Hematopoietic multipotent progenitor cell treated with erythropoietin and hydrocortisone succinate and interleukin-3 and kit ligand, for 6 days (in vitro differentiated cells): Measurements from ENCODE around the gene ERRFI1.

Experiments
- DNase-seq: peaks from one replicate; pipeline ENCODE4 v3.0.0-alpha.2; 2015

Gene ERRFI1

GRCh38 chr1:8002329-8002910 lies 23.7 kb downstream of the ERRFI1 start:
- DNase-seq = no peak

DNA sequence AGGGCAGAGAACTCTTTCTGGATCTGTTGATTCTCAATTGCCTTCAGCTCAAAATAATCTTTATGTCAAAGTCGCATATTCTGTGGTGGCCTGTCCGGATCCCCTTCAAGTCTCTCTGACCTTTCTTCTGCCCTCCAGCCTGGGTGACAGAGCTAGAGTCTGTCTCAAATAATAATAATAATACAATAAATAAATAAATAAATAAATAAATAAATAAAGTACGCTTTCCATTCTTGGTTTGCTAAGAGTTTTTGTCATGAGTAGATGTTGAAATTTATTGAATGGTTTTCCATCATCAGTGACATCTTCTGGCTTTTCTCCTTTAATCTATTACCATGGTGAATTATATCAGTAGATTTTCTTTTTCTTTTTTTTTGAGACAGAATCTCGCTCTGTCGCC lies 30.7 kb downstream of the ERRFI1 start:
- no peak for DNase-seq

GRCh38 chr1:7994827-7995226 lies 31.3 kb downstream of the ERRFI1 start:
- DNase-seq = no peak

DNA sequence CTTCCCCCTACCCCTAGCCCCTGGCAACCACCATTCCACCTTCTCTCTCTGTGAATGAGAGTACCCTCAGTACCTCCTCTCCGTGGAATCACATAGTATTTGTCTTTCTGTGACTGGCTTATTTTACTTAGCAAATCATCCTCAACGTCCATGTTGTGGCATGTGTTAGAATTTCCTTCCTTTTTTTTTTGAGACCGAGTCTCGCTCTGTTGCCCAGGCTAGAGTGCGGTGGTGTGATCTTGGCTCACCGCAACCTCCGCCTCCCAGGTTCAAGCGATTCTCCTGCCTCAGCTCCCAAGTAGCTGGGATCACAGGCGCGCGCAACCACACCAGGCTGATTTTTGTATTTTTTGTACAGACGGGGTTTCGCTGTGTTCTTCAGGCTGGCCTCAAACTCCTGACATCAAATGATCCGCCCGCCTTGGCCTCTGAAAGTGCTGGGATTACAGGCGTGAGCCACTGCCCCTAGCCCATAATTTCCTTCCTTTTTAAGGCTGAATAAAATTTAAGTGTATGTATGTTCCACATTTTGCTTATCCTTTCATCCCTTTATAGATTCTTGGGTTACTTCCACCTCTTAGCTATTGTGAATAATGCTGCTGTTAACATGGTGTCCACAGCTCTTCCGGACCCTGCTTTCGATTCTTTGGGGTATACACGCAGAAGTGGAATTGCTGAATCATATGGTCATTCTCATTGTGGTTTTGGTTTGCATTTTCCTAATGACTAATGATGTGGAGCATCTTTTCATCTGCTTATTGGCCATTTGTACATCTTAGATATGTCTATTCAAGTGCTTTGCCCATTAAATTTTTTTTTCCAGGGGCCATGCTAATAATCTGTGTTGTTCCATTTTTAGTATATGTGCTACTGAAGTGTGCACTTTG lies 32.3 kb downstream of the ERRFI1 start:
- DNase-seq = no peak

DNA sequence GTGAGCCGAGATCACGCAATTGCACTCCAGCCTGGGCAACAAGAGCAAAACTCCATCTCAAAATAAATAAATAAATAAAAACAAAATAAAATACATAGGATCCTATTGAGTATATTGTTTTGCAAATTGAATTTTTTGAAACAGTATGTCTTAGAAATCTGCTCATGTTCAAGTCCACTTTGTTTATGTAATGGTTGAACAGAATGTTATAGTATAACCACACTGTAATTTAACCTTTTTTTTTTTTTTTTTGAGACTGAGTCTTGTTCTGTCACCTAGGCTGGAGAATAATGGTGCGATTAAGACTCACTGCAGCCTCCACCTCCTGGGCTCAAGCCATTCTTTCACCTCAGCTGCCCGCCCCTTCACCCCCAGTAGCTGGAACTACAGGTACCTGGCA lies 33.2 kb downstream of the ERRFI1 start:
- no peak for DNase-seq

DNA sequence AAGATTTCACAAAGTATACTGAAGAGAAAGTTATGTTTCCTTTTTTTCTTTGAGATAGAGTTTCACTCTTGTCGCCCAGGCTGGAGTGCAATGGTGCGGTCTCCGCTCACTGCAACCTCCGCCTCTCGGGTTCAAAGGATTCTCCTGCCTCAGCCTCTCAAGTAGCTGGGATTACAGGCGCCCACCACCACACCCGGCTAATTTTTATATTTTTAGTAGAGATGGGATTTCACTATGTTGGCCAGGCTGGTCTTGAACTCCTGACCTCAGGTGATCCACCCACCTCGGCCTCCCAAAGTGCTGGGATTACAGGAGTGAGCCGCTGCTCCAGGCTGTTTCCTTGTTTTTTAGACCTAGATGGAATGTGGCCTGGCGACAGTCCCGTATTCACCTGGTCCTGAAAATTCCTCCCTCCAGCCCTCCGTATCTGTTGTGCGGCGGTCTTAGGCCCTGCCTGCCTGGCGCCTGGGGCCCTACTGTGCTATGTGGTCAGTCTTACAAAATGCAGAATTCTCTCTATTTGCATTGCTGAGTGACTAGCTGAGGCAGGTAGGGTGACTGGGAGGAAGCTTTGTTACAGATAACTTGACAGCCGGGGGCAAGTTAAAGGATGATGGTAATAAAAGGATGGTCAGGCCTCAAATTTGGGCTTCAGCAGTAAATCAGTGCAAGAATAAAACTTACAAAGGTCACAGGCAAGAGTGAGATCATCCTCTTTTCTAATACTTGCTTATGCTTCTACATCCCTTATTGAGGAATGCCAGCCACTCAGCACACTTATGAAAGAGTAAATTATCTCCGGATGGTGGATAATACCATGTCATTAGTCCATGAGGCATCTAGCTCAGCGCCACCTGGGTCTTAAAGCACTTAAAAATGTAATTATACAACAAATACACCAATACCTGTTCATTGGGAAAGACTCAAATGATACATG lies 34.3 kb downstream of the ERRFI1 start:
- no peak for DNase-seq

DNA sequence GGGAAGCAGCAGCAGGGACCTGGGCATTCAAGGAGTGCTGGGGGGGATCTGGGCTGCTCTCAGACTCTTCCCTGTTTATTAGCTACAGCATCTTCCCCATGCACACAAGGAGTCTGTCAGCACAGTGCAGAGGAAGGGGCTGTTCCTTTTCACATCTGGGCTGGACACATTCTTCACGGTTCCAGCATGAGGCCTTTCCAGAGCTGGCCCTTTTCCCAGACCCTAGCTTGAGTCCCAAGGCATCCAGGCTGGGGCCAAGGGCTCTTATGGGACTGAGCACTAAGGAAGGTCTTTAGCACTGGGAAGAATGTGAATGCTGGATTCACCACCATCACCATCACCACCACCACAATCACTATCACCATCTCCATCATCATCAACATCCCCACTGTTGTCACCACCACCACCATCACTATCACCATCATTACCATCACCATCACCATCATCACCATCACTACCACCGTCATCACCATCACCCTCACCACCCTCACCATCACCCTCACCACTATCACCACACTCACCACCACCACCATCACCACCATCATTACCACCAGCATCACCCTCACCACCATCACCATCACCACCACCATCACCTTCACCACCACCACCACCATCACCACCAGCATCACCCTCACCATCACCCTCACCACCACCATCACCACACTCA lies 36.2 kb downstream of the ERRFI1 start:
- DNase-seq = no peak

DNA sequence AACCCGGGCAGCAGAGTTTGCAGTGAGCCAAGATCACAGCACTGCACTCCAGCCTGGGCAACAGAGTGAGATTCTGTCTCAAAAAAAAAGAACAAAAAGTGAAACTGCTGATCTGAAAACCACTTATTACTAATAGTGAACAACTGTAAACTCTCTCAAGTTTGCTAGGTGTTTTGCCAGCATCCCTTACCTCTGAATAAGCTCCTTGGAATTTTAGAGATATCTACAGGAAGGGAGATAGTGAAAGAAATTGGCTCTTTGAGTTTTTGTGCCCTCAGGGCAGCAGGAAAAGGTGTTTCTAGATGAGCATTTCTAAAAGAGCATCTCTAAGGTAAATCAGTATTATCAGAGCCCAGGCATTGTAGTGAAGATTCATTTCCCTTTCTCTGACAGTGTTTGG lies 37.5 kb downstream of the ERRFI1 start:
- DNase-seq = no peak

GRCh38 chr1:7987528-7987927 lies 38.6 kb downstream of the ERRFI1 start:
- DNase-seq = no peak

DNA sequence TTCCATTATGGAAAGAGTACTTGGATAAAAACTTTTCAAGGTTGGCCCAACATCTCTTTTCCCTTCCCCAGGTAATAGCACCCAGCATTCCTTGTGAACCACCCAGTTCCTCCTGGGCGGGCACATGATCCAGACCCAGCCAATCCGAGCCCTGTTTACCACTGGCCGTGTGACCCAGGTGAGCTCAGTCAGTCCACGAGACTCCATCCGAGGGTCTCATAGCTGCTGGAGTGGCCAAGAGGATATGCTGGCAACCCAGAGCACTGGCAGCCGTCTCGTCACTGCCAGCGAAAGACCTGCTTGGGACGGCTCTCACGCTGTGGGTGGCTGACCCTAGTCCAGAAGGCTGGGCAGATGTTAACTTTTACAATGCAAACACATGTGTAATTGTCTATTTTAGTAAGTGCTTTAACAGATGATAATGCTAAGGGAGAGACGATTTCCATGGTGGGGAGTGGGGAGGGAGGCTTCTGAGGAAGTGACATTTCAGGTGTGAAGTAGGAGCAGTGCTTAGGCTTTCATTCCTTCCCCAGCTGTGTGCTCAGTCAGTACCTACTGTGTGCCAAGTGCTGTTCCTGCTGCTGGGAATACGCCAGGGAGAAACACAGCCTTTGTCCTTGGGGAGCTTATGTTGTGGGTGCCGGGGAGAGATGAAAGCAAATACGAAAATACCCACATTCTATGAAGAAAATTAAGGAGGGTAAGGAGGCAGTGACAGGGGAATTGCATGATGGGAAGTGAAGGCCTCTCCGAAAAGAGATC lies 40.1 kb downstream of the ERRFI1 start:
- no peak for DNase-seq

- no peak for DNase-seq
Observed at GRCh38 chr1:7984811-7985210, 41.3 kb downstream of the ERRFI1 start.

GRCh38 chr1:7983086-7983778 lies 42.9 kb downstream of the ERRFI1 start:
- no peak for DNase-seq

DNA sequence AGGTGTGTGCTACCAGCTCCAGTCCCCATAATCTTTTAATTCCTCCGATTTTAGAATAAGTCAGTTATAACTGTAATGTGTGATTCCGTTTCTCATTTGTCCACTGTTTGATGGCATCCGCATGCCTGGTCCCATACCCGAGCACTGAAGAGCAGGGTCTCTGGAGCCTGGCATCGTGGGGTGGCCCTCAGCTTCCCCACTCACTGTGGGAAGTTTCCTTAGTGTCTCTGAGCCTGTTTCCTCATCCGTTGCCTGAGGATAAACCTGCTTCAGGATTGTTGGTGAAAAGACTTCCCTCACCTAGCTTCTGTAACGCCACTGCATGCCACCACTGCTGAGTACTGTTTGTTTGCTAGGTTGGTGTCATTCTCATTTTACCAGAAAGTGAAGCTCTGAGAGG lies 45.1 kb downstream of the ERRFI1 start:
- no peak for DNase-seq

DNA sequence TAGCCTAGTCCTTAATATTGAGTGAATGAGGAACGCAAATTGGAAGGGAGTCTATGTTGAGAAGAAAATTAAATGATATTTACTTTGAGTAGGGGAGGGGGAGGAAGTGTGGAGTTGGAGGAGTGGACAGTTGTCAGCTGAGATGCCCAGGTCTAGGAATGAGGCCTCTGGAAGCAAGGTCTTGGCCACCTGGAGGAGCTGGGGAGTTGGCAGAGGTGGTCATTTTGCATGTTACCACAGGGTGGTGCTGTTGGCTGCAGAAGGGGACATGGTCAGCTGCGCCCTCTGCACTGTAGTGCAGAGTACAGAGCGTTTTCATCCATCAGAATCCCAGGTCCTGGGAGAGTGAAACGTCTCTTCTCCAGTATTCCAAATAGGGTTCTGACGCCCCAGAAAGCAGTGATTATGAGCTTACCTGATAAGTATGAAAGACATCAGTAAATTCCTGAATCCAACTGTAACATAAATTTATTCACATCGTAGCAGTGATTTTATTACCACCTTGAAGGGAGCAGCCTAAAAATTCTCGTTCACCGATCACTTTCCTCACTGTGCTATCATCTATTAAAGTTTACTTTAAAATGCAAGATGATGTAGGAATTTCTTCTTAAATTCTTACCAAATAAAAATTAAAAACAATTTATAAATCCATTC lies 50.8 kb downstream of the ERRFI1 start:
- peak; percentile 81 for DNase-seq

- DNase-seq = no peak
Observed at GRCh38 chr1:7973086-7973485, 53.0 kb downstream of the ERRFI1 start.

DNA sequence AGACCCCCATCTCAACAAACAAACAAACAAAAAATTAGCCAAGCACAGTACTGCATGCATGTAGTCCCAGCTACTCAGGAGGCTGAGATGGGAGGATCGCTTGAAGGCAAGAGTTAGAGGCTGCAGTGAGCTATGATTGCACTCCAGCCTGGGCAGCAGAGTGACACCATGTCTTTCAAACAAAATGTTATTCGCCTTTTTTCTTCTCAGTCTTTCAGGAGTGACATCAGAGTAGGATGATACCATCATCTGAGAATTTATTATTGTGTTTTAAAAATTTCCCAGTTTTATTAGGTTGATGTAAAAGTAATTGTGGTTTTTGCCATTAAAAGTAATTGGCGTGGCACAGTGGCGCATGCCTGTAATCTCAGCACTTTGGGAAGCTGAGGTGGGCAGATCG lies 53.8 kb downstream of the ERRFI1 start:
- DNase-seq = no peak

DNA sequence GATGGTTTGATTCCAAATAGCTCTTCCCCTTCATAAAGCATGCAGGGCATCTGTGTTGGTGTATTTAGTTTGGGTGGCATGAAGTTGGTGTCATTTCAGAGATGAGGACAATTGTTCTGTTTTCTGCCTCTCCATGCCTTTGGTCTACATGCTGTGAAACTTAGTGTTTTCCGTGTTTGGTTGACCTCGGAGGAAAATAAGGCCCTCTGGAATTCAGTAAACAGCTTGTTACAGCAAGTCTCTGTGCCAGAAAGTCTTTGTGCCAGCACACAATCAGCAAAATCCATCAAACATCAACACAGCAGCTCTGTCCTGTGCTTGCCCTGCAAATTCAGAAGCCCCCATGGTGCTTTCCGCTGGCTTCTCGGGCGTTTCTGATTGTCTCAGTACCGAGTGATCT lies 55.1 kb downstream of the ERRFI1 start:
- DNase-seq = no peak

DNA sequence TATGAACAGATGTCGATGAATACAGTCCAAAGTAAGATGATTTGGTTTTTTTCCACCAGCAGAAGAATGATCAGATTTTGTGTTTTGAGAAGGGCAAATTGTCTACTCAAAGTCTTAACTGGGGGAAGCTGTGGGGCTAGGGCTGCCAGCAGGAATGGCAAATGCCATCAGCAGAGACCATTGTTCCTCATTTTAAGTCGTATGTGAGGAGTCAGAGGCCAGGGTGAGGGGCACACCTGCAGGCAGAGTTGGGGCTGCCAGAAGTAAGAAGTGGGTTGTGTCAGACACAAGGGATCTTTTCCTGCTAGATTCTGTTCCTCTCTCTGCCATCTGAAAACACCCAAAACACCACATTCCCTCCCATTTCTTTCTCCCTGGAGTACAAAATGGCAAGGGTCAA lies 55.9 kb downstream of the ERRFI1 start:
- no peak for DNase-seq

- no peak for DNase-seq
Observed at GRCh38 chr1:7967651-7968050, 58.5 kb downstream of the ERRFI1 start.

- no peak for DNase-seq
Observed at GRCh38 chr1:7967196-7967595, 58.9 kb downstream of the ERRFI1 start.

DNA sequence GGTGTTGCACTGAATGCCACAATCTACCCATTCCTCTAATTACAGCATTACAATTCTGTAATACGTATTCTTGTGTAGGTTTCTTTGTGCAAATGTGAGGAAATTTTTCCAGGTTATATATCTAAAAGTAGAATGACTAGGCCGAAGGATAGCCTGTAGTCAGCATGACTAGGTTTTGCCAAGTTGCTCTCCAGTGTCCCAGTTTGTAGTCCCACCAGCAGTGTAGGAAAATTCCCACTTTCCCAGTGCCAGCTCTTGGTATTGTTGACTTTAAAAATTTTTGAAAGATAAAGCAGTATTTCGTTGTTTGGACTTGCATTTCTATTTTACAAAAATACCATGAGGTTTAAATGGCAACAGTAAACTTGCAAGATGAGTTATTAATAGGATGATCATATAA lies 61.6 kb downstream of the ERRFI1 start:
- no peak for DNase-seq
